K562 (cell line): ENCODE results near the gene TMED7. TPM values are rescaled to one million over a fixed set of nuclear protein-coding genes. Genes with fewer than 3 reads are reported as not detected.

Experiments
- ATAC-seq: fragments of 200-7000 bp; cut with Tn5 transposase; 3 replicates; pipeline ENCODE4 v1.9.1; 2020; ENCODE audit warnings: moderate library complexity
- BruUV-seq: library from RNA; stranded (reverse); fragments of 400-500 nt; replicated peaks from 2 replicates; lab custom pipeline; 2021; lab: Mats Ljungman, UMichigan
- CTCF ChIA-PET: fragments of 300-600 bp; formaldehyde crosslinking; extraction: SDS; loops from one replicate; lab custom pipeline; 2021; ENCODE audit warnings: low intra/inter-chr PET ratio; lab: Yijun Ruan, JAX
- POLR2A ChIA-PET: fragments of 300-600, 350-650 bp; sonication (Branson Sonifier 250); formaldehyde crosslinking; extraction: SDS; loops from one replicate; lab custom pipeline; 2021; ENCODE audit warnings: antibody characterized with exemption, inconsistent platforms; lab: Yijun Ruan, JAX
- DNase-seq, 4 experiments: peaks; one replicate each; pipeline versions ENCODE4 v3.0.0 to v3.0.0-alpha.2; 2011 to 2018; ENCODE audit warnings: low spot score in 3 of 4, mixed read lengths in 3 of 4; ENCODE audit errors: extremely low read depth in 1 of 4
- FAIRE-seq: peaks from 2 replicates; lab custom pipeline; 2011; peaks lifted over from hg19 to GRCh38; lab: Jason Lieb, UNC
- H2AFZ ChIP-seq: 2 replicates; pipeline ENCODE4 v1.6.0; 2011; ENCODE audit warnings: low read depth, low read length, control low read depth, inconsistent platforms
- H3K27ac ChIP-seq: fragments of 200-600 bp; 3 replicates; pipeline ENCODE4 v1.8.0; 2011; ENCODE audit warnings: low read depth, mild to moderate bottlenecking, control low read depth, inconsistent platforms, low read length, moderate library complexity, mixed read lengths; ENCODE audit errors: extremely low read depth
- H3K27me3 ChIP-seq, 2 experiments: fragments of 300-600 bp in 1 of 2; 2 replicates in 1 of 2; 3 replicates in 1 of 2; pipeline versions ENCODE4 v1.6.0 to v1.8.0; 2011; ENCODE audit warnings: inconsistent platforms in 2 of 2, low read length in 2 of 2, mild to moderate bottlenecking in 1 of 2, mixed read lengths in 1 of 2, moderate library complexity in 1 of 2; ENCODE audit not compliant: control insufficient read depth in 2 of 2, insufficient read depth in 2 of 2
- H3K36me3 ChIP-seq: fragments of 300-600 bp; 3 replicates; pipeline ENCODE4 v1.8.0; 2011; ENCODE audit warnings: mild to moderate bottlenecking, low read length, inconsistent platforms; ENCODE audit not compliant: control insufficient read depth, insufficient read depth
- H3K4me1 ChIP-seq, 2 experiments: fragments of 200-600 bp in 1 of 2; replicated peaks in 1 of 2; 2 replicates in 1 of 2; 3 replicates in 1 of 2; pipeline versions ENCODE4 v1.5.1 to v1.8.0; 2011; ENCODE audit warnings: inconsistent platforms in 2 of 2, low read length in 2 of 2, mild to moderate bottlenecking in 1 of 2, mixed read lengths in 1 of 2, moderate library complexity in 1 of 2; ENCODE audit not compliant: control insufficient read depth in 2 of 2, insufficient read depth in 2 of 2
- H3K4me2 ChIP-seq: 2 replicates; pipeline ENCODE4 v1.6.1; 2011; ENCODE audit warnings: low read length, control low read depth, inconsistent platforms, mixed read lengths; ENCODE audit not compliant: insufficient read depth
- H3K4me3 ChIP-seq: fragments of 200-600 bp; sonication (generic), shearing (Covaris generic); 2 replicates; pipeline ENCODE4 v1.5.1; 2016; ENCODE audit warnings: control low read depth, inconsistent platforms
- H3K79me2 ChIP-seq: fragments of 200-600 bp; 3 replicates; pipeline ENCODE4 v1.8.0; 2011; ENCODE audit warnings: low read length, inconsistent platforms; ENCODE audit not compliant: control insufficient read depth, insufficient read depth
- H3K9ac ChIP-seq, 2 experiments: 2 replicates each; pipeline versions ENCODE4 v1.6.0 to v1.6.1; 2011; ENCODE audit warnings: low read depth in 2 of 2, low read length in 2 of 2, control low read depth in 1 of 2, inconsistent platforms in 1 of 2, mild to moderate bottlenecking in 1 of 2, mixed read lengths in 1 of 2; ENCODE audit not compliant: insufficient read depth in 1 of 2
- H3K9me1 ChIP-seq: one replicate; pipeline ENCODE4 v1.6.0; 2011; ENCODE audit warnings: inconsistent platforms, mild to moderate bottlenecking, low read length, moderate library complexity; ENCODE audit not compliant: control insufficient read depth, insufficient read depth
- H3K9me3 ChIP-seq: replicated peaks from 2 replicates; pipeline ENCODE4 v1.5.1; 2011; ENCODE audit warnings: low read depth, low read length, inconsistent platforms; ENCODE audit not compliant: control insufficient read depth, insufficient read depth
- H4K20me1 ChIP-seq: replicated peaks from 2 replicates; pipeline ENCODE4 v1.6.1; 2011; ENCODE audit warnings: low read length, inconsistent platforms, mixed read lengths; ENCODE audit not compliant: control insufficient read depth, insufficient read depth
- ARID2 ChIP-seq: fragments of 450-650 bp; IDR thresholded peaks from 2 replicates; pipeline ENCODE4 v1.6.1; 2017; ENCODE audit warnings: antibody characterized with exemption, mild to moderate bottlenecking
- CBFA2T3 ChIP-seq: fragments of 450-650 bp; IDR thresholded peaks from 2 replicates; pipeline ENCODE4 v1.6.1; 2017
- ETS2 ChIP-seq: IDR thresholded peaks from 2 replicates; pipeline ENCODE4 v1.6.1; 2016; ENCODE audit warnings: borderline replicate concordance, missing genetic modification characterization, mild to moderate bottlenecking, moderate library complexity, missing compliant biosample characterization; ENCODE audit not compliant: poor library complexity, severe bottlenecking
- ETV5 ChIP-seq: sonication (generic); formaldehyde crosslinking; IDR thresholded peaks from 2 replicates; pipeline ENCODE4 v1.4.0; 2020; ENCODE audit warnings: low read depth, mild to moderate bottlenecking, missing genetic modification reagents
- HMG20A ChIP-seq: fragments of 450-650 bp; formaldehyde crosslinking; conservative IDR thresholded peaks from 2 replicates; pipeline ENCODE4 v1.4.0; 2020; ENCODE audit warnings: mild to moderate bottlenecking, mixed read lengths
- MTA3 ChIP-seq: fragments of 450-650 bp; formaldehyde crosslinking; IDR thresholded peaks from 2 replicates; pipeline ENCODE4 v1.6.1; 2017; ENCODE audit warnings: mild to moderate bottlenecking, borderline replicate concordance
- PHB ChIP-seq: fragments of 250-450 bp; sonication (Bioruptor Pico); IDR thresholded peaks from 2 replicates; pipeline ENCODE4 v1.5.0; 2021
- SOX6 ChIP-seq: fragments of 450-650 bp; IDR thresholded peaks from 2 replicates; pipeline ENCODE4 v1.6.1; 2014; ENCODE audit warnings: mild to moderate bottlenecking
- ZBTB9 ChIP-seq: fragments of 450-650 bp; formaldehyde crosslinking; IDR thresholded peaks from 2 replicates; pipeline ENCODE4 v1.4.0; 2020; ENCODE audit warnings: mild to moderate bottlenecking, moderate library complexity
- ZNF449 ChIP-seq: fragments of 250-450 bp; sonication (Bioruptor Pico); IDR thresholded peaks from 2 replicates; pipeline ENCODE4 v1.8.0; 2022; ENCODE audit warnings: moderate library complexity, mild to moderate bottlenecking, inconsistent platforms
- ZNF699 ChIP-seq: fragments of 250-450 bp; sonication (Bioruptor Pico); IDR thresholded peaks from 2 replicates; pipeline ENCODE4 v1.8.0; 2021; ENCODE audit warnings: mild to moderate bottlenecking, moderate library complexity; ENCODE audit not compliant: insufficient replicate concordance
- ZNF764 ChIP-seq: fragments of 250-450 bp; sonication (Bioruptor Pico); IDR thresholded peaks from 2 replicates; pipeline ENCODE4 v1.4.0; 2020; ENCODE audit warnings: low read depth, mild to moderate bottlenecking, moderate library complexity
- WGBS: fragments of 100-300 bp; shearing (Covaris generic); methylation state at CpG from one replicate; pipeline ENCODE4 v1.1.6; 2016; ENCODE audit warnings: low coverage, mixed read lengths; ENCODE audit not compliant: insufficient coverage; ENCODE audit errors: missing lambda C conversion rate; 5-methylcytosine and 5-hydroxymethylcytosine counted together
- in situ Hi-C: fragments of 300-500 bp; cut with MboI; formaldehyde crosslinking; loops from 4 replicates; pipeline ENCODE4 v1.15.0; 2018; ENCODE audit warnings: inconsistent platforms, mixed read lengths
- intact Hi-C: fragments of 100-400 bp; cut with micrococcal nuclease; formaldehyde crosslinking; loops from 2 replicates; pipeline ENCODE4 v1.14.2; 2022
- polyA plus RNA-seq, 8 experiments: library from polyadenylated mRNA; depleted of rRNA in 4 of 8; stranded (reverse) in 5 of 8; unstranded in 3 of 8; fragments of >200 nt; fragmentation: Nextera tagmentation in 2 of 8; fragmentation: Illumina TruSeq in 1 of 8; extraction: Ambion mirVana in 2 of 8; extraction: Trizol in 1 of 8; gene quantifications; 2 replicates each; pipeline versions ENCODE4 v1.2.1 to v1.2.3, GENCODE V29; 2011 to 2014; ENCODE audit warnings: inconsistent platforms in 1 of 8, missing spikeins in 1 of 8
- total RNA-seq, 7 experiments: library from RNA; depleted of rRNA in 6 of 7; stranded (reverse); fragments of >200 nt in 6 of 7; fragmentation: Illumina TruSeq in 2 of 7; extraction: Trizol in 2 of 7; gene quantifications; 2 replicates each; pipeline versions ENCODE4 v1.2.1 to v1.2.3, GENCODE V29; 2011 to 2021; ENCODE audit warnings: low replicate concordance in 1 of 7
- TF ChIP-seq, protein P1 (sequence below), 3 experiments: fragments of 200-800 bp in 1 of 3; sonication (Bioruptor generic) in 1 of 3; sonication (generic) in 1 of 3; formaldehyde crosslinking in 1 of 3; IDR thresholded peaks; 2 replicates each; pipeline versions ENCODE4 v1.6.1 to v1.8.0; 2016 to 2022; ENCODE audit warnings: mild to moderate bottlenecking in 2 of 3, missing compliant biosample characterization in 2 of 3, missing genetic modification characterization in 2 of 3, missing genetic modification reagents in 1 of 3

TMED7 gene
- total and polyA plus RNA-seq, 9 of the 15 experiments (the other 6 are each of a cell fraction or from before 2014, with no cell fraction given), result 15.9 to 93.4 (median 41.7) TPM

- Histone ChIP-seq H3K4me2 (no peak overlapping the region), H3K27me3 (peaks cover 2 to 4% of the 10 kb centered on the region in 2 experiments; a peak in 2 of 5 replicates), H3K27ac (no peak overlapping the region), H3K36me3 (no peaks in the 10 kb centered on the region), H3K9ac (no peak overlapping the region), H3K4me1 (peaks cover 0 to 4% of the 10 kb centered on the region in 2 experiments; a peak in 1 of 5 replicates), H2AFZ (no peak overlapping the region), H4K20me1 (no peaks in the 10 kb centered on the region), H3K9me1 (no peaks in the 10 kb centered on the region), H3K79me2 (no peaks in the 10 kb centered on the region), H3K4me3 (no peak overlapping the region), H3K9me3 (no peaks in the 10 kb centered on the region)
- intact Hi-C loops (no loop called here), in situ Hi-C loops (no loop called here)
- DNase-seq (no peak), ATAC-seq (no peak), FAIRE-seq (no peak)
- no TSS peak for BruUV-seq
- 0% methylated on average over 1 of the region's 1 CpG for WGBS
- TF ChIP-seq SOX6, result no peak
- TF ChIP-seq ZNF449 (CRISPR knock-in tag), result no peak
- no peak for TF ChIP-seq ZNF764 (CRISPR knock-in tag)
- TF ChIP-seq PHB, result no peak
- TF ChIP-seq ETS2 (tag), result no peak
- no peak for TF ChIP-seq ZBTB9 (CRISPR knock-in tag)
- TF ChIP-seq, protein P1, sequence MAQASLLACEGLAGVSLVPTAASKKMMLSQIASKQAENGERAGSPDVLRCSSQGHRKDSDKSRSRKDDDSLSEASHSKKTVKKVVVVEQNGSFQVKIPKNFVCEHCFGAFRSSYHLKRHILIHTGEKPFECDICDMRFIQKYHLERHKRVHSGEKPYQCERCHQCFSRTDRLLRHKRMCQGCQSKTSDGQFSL (CRISPR knock-in tag; IDR thresholded peaks at IDR 0.05), result no peak
- TF ChIP-seq, protein P1 (tag; IDR thresholded peaks at IDR 0.05), result no peak
- no peak for TF ChIP-seq MTA3
- TF ChIP-seq ZNF699 (CRISPR knock-in tag), result no peak
- TF ChIP-seq ARID2, result no peak
- no peak for TF ChIP-seq HMG20A (CRISPR knock-in tag)
- TF ChIP-seq CBFA2T3, result no peak
- TF ChIP-seq ETV5, result no peak
- ChIA-PET POLR2A (interaction anchor here (1.0 to 1.3 kb wide), 2 partner anchors 10 to 11 kb away, joined by 3 to 4 read pairs; no protein-coding TSS in a partner anchor), CTCF (interaction anchor here (0.6 kb wide), 1 partner anchor 210 kb away, joined by 4 read pairs; no protein-coding TSS in a partner anchor)
Measured at GRCh38 chr5:115636008-115636407, 10.2 kb upstream of the TMED7 start.
